ENCODE measurements around the gene PDE7B. TPM values are rescaled to one million over a fixed set of nuclear protein-coding genes. Genes with fewer than 3 reads are reported as not detected.
"Not testable (repeated sequence)": the region's sequence is repeated elsewhere in the genome, so short reads cannot be mapped to it uniquely, and the experiment has no call there.

PDE7B gene
- total RNA-seq, 1 experiment from 2014 or later = 1.8 TPM

DNA sequence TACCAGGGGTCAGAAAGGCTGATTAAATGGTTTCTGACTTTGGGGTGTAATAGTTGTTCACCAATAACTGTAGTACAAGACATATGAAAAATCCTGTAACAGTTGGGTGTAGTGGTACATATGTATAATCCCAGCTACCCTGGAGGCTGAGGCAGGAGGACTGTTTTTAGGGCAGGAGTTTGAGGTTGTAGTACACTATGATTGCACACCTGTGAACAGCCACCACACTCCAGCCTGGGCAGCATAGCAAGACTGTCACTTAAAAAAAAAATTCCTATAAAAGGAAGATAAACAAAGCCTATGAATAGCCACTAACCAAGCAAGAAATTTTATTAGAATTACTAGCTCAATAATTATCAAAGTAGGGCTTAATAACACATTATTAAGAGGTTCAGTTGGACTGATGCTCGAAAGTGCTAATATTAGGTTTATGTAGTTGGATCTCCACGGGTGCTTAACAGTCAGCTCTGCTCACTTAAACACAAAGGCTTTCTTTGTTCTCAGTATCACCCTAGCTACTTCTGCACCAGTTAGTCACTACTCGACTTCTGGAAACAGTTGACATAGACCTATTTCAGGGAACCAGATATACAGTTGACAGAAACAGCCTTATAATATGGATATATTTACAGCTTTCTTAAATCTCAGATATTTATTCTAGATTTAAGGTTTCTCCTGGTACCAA, 285.6 kb downstream of the PDE7B start:
- Histone ChIP-seq H3K27me3 (no peaks in the 10 kb centered on the region), H3K36me3 (no peaks in the 10 kb centered on the region), H3K4me3 (no peak overlapping the region), H3K9me3 (no peaks in the 10 kb centered on the region)
- no peak for DNase-seq

DNA sequence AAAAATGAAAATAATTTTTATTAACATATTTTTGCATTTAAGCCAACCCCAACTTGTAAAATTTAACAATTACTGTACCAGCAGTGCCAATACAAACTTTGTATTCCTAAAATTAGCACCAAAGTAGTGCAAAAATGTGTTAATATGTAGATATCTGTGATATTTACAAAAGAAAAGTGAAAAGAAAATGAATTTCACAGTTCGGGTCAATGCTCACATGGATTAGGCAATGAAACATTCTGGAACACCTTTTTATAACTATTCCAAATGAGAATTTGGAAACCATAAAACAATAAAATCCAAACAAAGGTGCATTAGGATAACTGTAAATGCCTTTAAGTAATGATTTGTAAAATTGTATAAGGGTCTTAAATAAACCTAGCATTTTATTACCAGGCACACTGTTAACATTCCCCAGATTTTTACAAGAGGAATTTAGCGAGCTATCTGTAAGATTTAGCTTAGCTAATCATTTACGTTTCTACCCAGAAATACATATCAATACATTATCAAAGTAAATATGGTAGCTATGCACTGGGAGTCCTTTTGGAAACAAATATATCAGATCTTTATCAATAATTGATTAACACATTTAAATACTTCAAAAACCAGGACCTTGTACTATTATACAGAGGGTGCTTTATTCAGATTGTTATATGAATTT, 286.4 kb downstream of the PDE7B start:
- H3K9me3 ChIP-seq = no peaks in the 10 kb centered on the region
- H3K27me3 ChIP-seq = no peaks in the 10 kb centered on the region
- no peak for DNase-seq
- no peaks in the 10 kb centered on the region for H3K36me3 ChIP-seq
- H3K4me3 ChIP-seq = no peak overlapping the region

DNA sequence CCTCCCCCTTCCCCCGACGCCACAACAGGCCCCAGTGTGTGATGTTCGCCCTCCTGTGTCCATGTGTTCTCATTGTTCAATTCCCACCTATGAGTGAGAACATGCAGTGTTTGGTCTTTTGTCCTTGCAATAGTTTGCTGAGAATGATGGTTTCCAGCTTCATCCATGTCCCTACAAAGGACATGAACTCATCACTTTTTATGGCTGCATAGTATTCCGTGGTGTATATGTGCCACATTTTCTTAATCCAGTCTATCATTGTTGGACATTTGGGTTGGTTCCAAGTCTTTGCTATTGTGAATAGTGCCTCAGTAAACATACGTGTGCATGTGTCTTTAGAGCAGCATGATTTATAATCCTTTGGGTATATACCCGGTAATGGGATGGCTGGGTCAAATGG, 287.6 kb downstream of the PDE7B start:
- not testable (repeated sequence) for H3K4me3 ChIP-seq, H3K9me3 ChIP-seq, DNase-seq, H3K36me3 ChIP-seq, H3K27me3 ChIP-seq

DNA sequence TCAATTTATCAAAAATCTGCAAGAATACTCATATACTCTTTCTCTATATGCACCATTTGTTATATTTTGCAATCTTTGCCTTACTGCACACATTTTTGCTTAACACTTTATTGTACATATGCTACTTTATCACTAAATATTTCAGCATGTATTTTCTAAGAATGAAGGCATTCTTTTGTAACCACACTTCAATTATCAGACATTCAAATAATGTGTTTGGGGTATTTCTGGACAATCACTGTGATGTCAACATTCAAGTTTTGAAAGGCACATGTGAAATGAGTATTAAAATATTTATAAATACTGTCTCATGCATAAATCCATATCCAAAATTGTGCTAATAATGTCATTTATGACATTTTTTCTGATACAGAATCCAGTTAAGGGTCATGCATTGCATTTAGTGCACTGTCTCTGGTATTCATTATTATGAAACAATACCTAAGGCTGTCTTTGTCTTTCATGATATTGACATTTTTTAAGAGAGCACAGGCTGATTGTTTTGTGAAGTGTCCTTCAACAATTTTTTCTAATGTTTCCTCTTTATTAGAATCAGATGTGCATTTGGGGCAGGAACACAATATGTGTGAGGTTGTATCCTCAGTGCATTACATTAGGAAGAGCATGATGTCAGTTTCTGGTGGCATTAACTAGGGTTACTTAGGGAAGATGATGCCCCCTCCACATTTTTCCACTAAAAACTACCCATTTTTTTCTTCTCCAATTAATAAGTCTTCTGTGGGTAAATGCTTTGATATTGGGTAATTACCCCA, 292.9 kb downstream of the PDE7B start:
- Histone ChIP-seq H3K36me3 (no peaks in the 10 kb centered on the region), H3K4me3 (no peak overlapping the region), H3K9me3 (no peaks in the 10 kb centered on the region), H3K27me3 (no peaks in the 10 kb centered on the region)
- DNase-seq = no peak

DNA sequence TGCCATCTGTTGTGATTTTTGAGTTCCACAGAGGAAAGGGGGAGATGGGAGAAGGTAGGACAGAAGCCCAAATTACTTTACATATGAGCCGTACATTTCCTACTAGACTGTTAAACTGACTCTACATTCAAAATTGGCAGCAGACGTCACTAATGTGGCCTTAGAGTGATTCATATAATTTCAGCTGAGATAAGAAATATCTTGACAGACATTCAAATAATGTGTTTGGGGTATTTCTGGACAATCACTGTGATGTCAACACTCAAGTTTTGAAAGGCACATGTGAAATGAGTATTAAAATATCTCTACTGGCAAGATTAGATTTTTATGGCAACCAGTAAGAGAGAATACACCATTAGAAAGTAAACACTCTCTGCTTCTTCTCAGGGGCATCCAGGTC, 294.6 kb downstream of the PDE7B start:
- no peak for DNase-seq
- no peaks in the 10 kb centered on the region for H3K36me3 ChIP-seq
- no peaks in the 10 kb centered on the region for H3K9me3 ChIP-seq
- H3K4me3 ChIP-seq = no peak overlapping the region
- H3K27me3 ChIP-seq = no peaks in the 10 kb centered on the region

DNA sequence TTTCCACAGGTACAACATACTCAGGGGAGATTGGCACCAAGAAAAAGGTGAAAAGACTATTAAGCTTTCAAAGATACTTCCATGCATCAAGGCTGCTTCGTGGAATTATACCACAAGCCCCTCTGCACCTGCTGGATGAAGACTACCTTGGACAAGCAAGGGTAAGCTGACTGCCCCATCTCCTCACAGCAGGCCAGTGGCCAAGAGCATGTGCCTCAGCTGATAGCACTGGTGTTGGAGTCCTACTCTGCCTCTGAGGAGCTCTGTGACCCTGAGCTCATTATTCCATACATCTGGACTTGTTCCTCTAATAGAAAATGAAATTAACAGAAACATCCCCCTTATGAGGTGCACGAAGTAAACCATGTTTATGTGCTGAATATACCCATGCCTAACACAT, 295.8 kb downstream of the PDE7B start:
- DNase-seq = no peak
- H3K4me3 ChIP-seq = no peak overlapping the region

DNA sequence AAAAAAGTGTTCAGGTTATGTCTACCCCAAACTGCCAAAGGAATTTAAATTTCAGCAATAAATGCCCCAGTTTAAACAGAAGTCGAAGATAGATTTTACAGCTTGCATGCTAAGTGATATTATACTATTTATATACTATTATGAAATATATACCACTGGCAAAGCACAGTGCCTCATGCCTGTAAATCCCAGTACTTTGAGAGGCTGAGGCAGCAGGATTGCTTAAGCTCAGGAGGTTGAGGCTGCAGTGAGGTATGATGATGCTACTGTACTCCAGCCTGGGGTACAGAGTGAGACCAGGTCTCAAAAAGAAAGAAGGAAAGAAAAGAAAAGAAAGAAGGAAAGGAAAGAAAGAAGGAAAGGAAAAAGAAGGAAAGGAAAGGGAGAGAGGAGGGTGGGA, 296.6 kb downstream of the PDE7B start:
- no peaks in the 10 kb centered on the region for H3K27me3 ChIP-seq
- no peaks in the 10 kb centered on the region for H3K36me3 ChIP-seq
- no peaks in the 10 kb centered on the region for H3K9me3 ChIP-seq
- DNase-seq = no peak
- H3K4me3 ChIP-seq = no peak overlapping the region

More for the DNA sequence above, 295.8 kb downstream of the PDE7B start:
- Histone ChIP-seq H3K36me3 (no peaks in the 10 kb centered on the region), H3K27me3 (no peaks in the 10 kb centered on the region), H3K9me3 (no peaks in the 10 kb centered on the region)

DNA sequence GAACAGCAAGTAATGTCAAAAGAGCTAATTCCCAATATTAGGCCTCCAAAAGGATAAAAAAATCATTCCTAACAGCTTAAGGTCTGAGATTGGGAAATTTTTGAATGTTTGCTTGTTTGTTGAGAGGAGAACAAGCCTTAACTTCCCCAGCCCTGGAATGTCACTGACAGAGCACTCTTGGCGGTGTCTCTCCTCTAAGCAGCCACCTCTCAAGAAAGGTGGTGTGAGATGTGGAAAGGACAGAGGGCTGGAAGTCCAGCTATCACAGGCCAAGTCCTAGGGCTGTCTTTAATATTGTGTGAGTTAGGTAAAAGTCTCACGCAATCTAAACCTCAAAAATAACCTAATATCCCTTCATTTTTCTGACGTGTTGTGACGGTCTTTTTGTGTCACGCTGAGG, 297.0 kb downstream of the PDE7B start:
- no peak for DNase-seq
- no peak overlapping the region for H3K4me3 ChIP-seq
- no peaks in the 10 kb centered on the region for H3K36me3 ChIP-seq
- H3K9me3 ChIP-seq = no peaks in the 10 kb centered on the region
- H3K27me3 ChIP-seq = no peaks in the 10 kb centered on the region

DNA sequence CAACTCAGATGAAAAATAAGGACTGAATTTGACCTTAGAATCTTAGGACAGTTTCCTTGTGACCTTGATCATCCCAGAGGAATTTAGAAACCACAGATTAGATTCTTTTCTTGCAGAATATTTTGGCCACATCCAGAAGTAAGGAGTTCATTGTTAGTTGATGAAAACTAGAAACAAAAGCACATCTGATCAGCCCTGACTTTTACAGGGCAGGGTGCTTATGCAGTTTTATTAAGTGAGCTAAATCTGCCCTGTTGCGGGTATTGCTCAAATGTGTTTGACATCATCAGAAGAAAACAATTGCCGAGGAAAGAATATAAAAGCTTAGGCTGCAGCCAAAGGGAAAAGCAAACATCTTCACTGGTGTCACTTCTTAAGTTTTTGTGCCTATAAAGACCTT, 297.8 kb downstream of the PDE7B start:
- Histone ChIP-seq H3K36me3 (no peaks in the 10 kb centered on the region), H3K9me3 (no peaks in the 10 kb centered on the region), H3K27me3 (no peaks in the 10 kb centered on the region), H3K4me3 (no peak overlapping the region)
- DNase-seq = no peak

DNA sequence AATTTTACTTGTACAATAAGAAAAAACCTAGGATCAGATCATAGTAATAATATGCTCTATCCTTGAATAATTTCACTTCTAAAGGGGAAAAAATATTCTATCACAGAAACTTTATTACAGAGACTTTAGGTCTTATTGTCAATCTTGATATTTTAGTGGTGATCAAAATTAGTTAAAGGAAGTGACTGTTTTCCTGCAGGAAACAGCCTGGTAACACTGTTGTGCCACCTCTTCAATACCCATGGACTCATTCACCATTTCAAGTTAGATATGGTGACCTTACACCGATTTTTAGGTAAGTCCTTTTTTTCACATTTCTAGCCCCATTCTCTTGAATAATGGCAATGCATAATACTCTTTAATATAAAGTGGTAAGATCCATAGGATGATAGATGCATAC, 299.5 kb downstream of the PDE7B start:
- Histone ChIP-seq H3K36me3 (no peaks in the 10 kb centered on the region), H3K9me3 (no peaks in the 10 kb centered on the region)

DNA sequence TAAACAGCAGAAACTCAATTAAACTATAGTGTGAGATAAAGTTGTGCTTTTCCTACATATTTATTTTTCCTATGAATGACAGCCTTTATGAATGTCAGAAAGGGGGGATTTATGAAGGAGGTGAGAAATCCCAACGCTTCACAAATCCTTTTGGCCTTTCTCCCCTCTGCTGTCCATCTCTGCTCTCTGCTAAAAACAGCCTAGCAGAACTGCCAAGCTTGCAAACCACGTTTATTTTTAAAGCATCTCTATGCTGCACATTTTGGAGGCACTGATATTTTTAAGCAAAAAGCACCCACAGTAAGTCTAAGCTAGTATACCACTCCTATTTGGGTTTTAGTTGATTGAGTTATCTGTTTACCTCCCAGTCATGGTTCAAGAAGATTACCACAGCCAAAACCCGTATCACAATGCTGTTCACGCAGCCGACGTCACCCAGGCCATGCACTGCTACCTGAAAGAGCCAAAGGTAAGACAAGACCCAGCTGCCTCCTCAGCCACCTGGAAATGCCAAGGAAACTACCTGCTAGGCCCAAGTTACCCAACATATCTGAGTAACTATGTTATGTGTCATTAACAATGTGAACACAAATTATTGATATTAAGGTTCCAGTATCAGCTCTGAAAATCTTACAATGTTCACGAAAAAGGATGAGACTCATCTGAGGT, 302.3 kb downstream of the PDE7B start:
- DNase-seq = no peak
- Histone ChIP-seq H3K4me3 (no peak overlapping the region), H3K36me3 (no peaks in the 10 kb centered on the region; the same call in 1 of the 2 replicates), H3K9me3 (no peaks in the 10 kb centered on the region), H3K27me3 (no peaks in the 10 kb centered on the region)

More for the DNA sequence above, 299.5 kb downstream of the PDE7B start:
- Histone ChIP-seq H3K27me3 (no peaks in the 10 kb centered on the region), H3K4me3 (no peak overlapping the region)
- no peak for DNase-seq

DNA sequence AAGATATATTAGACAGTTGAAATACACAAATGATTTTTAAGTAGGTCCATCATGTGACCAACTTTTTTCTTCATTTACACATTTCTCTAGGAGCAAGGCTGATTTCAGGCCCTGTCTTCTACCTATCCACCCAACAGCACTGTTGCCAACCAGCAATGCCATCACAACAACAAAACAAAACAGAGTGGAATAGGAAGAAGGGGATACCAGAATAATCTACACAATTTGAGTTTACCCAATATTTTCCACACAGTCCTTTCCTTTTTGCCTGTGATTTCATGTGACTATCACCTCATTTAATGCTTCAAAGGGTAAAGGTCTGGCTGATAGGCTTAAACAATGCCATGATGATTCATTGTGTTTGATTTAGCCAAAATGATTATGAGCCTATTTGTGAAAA, 303.7 kb downstream of the PDE7B start:
- H3K4me3 ChIP-seq = no peak overlapping the region
- no peaks in the 10 kb centered on the region for H3K9me3 ChIP-seq
- H3K36me3 ChIP-seq = no peaks in the 10 kb centered on the region; the same call in 1 of the 2 replicates
- DNase-seq = no peak
- no peaks in the 10 kb centered on the region for H3K27me3 ChIP-seq

DNA sequence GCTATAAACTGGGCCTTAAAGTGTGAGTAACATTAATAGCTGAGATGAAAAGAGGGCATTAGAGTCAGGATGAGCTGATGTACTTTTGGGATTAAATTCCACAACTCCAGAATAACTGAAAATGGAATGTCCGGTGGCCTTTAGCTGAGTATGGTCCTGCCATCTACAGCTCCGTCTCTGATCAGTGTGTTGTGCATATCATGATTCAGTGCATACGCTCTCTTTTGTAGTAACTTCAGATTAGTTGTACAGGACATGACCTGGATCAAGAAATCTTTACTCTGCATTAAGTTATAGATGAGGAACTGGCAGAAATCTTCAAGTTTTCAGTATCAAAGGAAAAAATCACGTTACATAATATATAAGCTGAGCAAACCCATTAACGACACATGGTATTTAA, 306.2 kb downstream of the PDE7B start:
- H3K36me3 ChIP-seq = no peaks in the 10 kb centered on the region; the same call in 1 of the 2 replicates
- no peak for DNase-seq
- H3K27me3 ChIP-seq = no peaks in the 10 kb centered on the region
- H3K9me3 ChIP-seq = no peaks in the 10 kb centered on the region
- no peak overlapping the region for H3K4me3 ChIP-seq

DNA sequence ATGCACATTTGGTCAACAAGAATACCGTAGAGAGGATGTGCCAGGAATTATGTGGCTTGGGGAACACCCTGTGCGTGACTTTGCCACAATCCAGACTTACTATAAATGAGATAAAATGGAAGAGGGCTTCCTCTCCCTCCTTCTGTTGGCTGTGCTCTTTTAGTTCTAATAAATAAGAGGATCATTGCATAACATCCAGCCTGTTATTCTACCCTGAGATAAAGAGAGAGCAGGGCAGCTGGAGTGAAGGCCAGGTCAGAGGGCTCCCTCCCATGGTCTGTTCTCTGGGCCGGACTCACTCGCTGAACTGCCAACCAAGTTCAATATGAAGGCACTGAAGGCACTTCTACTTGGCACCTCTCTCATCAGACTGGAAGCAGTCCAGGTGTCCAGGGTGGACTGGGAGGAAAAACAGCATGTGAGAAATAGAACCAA, 306.9 kb downstream of the PDE7B start:
- DNase-seq = peak; percentile 13
- Histone ChIP-seq H3K27me3 (no peaks in the 10 kb centered on the region), H3K9me3 (no peaks in the 10 kb centered on the region), H3K4me3 (no peak overlapping the region), H3K36me3 (no peaks in the 10 kb centered on the region; the same call in 1 of the 2 replicates)

DNA sequence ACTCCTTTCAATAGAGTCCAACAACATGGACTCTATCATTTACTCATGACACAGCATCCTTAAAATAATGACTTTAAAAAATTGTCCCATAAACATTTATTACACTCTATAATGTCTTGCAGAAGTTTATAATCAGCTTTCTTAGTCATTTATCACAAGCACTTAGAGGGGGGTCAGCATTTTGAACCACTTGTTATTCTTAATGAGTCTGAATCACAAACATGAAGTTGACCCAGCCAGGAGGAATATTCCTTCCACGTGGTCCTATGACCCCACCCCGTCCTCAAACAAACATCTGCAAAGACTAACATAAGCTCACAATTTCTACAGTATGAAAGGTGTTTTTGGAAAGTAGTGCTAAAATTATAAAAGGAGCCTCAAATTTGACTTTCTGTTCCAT, 307.5 kb downstream of the PDE7B start:
- no peaks in the 10 kb centered on the region for H3K9me3 ChIP-seq
- no peak for DNase-seq
- no peaks in the 10 kb centered on the region; the same call in 1 of the 2 replicates for H3K36me3 ChIP-seq
- H3K27me3 ChIP-seq = no peaks in the 10 kb centered on the region
- no peak overlapping the region for H3K4me3 ChIP-seq

DNA sequence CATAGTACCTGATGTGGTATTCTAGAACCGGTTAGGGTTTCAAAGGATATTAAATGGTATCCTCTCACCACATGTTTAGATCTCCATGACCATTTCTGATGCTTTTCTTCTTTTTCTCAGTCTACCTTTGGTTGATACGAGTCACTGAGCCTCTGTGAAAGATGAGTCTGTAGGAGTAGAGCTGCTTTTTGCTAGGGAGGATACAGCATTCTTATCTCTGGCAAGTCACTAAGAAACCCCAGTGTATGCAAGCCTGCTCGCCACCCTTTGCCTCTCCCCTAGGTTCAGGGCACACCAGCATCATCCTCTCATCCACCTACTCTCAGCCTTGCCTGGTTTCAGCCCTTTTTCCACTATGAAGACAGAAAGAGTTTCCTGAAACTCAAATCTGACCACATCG, 308.7 kb downstream of the PDE7B start:
- Histone ChIP-seq H3K36me3 (no peaks in the 10 kb centered on the region; the same call in 1 of the 2 replicates), H3K27me3 (no peaks in the 10 kb centered on the region)

DNA sequence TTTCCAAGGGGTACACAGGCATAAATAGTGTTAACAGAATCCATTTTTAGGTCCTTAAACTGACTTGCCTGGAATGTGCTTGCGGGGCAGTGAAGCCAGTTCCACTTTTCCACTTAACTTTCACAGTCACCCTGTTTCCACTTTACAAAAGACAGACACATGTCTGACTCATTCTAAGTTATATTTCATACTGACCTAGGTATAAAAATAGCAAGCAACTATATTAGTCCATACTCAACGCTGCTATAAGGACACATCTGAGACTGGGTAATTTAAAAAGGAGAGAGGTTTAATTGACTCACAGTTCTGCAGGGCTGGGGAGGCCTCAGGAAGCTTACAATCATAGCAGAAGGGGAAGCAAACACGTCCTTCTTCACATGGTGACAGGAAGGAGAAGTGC, 310.4 kb downstream of the PDE7B start:
- H3K36me3 ChIP-seq = peaks cover 4% of the 10 kb centered on the region
- H3K27me3 ChIP-seq = no peaks in the 10 kb centered on the region
- no peak for DNase-seq
- H3K4me3 ChIP-seq = no peak overlapping the region
- no peaks in the 10 kb centered on the region for H3K9me3 ChIP-seq

More for the DNA sequence above, 308.7 kb downstream of the PDE7B start:
- no peak overlapping the region for H3K4me3 ChIP-seq
- no peak for DNase-seq
- H3K9me3 ChIP-seq = no peaks in the 10 kb centered on the region

Data from MG63 (cell line).